ENCODE measurements around the gene CHRNA5.

CHRNA5 gene

GRCh38 chr15:78542647-78543046, 22.7 kb upstream of the CHRNA5 start:
- Histone ChIP-seq H3K36me3 (ENCODE audit: insufficient read depth, low read length) (peaks cover 62% of the 10 kb centered on the region), H3K9me3 (ENCODE audit: low read length) (no peaks in the 10 kb centered on the region), H3K4me2 (ENCODE audit: low read length) (peak overlapping the region; percentile 75; the same call in 1 of the 2 replicates), H3K9ac (ENCODE audit: low read length) (no peak overlapping the region), H2AFZ (ENCODE audit: low read length) (no peak overlapping the region), H3F3A (ENCODE audit: insufficient read depth, low read length) (no peaks in the 10 kb centered on the region), H3K27ac (ENCODE audit: low read depth, low read length, poor library complexity, severe bottlenecking) (no peak overlapping the region), H4K20me1 (ENCODE audit: insufficient read depth, low read length) (no peaks in the 10 kb centered on the region), H3K4me1 (ENCODE audit: insufficient read depth, low read length, severe bottlenecking) (peaks cover 21% of the 10 kb centered on the region), H3K27me3 (ENCODE audit: insufficient read depth, low read length) (no peaks in the 10 kb centered on the region), H3K79me2 (ENCODE audit: insufficient read depth, low read length) (peaks cover 24% of the 10 kb centered on the region), H3K9me2 (ENCODE audit: low read depth, low read length) (no peaks in the 10 kb centered on the region), H3K4me3 (ENCODE audit: low read depth, low read length, poor library complexity, severe bottlenecking) (no peak overlapping the region)
- TF ChIP-seq CTCF (IDR thresholded peaks at IDR 0.05; ENCODE audit: low read length) (no peak), EZH2 (IDR thresholded peaks at IDR 0.05; ENCODE audit: borderline replicate concordance, low read length) (no peak)

- Histone ChIP-seq H2AFZ (ENCODE audit: low read length) (no peak overlapping the region), H3K79me2 (ENCODE audit: insufficient read depth, low read length) (no peaks in the 10 kb centered on the region), H3K27ac (ENCODE audit: low read depth, low read length, poor library complexity, severe bottlenecking) (no peak overlapping the region), H3K9me3 (ENCODE audit: low read length) (no peaks in the 10 kb centered on the region), H3K9me2 (ENCODE audit: low read depth, low read length) (no peaks in the 10 kb centered on the region), H3K9ac (ENCODE audit: low read length) (no peak overlapping the region), H3F3A (ENCODE audit: insufficient read depth, low read length) (peaks cover 10% of the 10 kb centered on the region; the same call in 1 of the 2 replicates), H3K4me2 (ENCODE audit: low read length) (no peak overlapping the region), H3K4me3 (ENCODE audit: low read depth, low read length, poor library complexity, severe bottlenecking) (no peak overlapping the region), H4K20me1 (ENCODE audit: insufficient read depth, low read length) (no peaks in the 10 kb centered on the region), H3K36me3 (ENCODE audit: insufficient read depth, low read length) (peaks cover 58% of the 10 kb centered on the region), H3K27me3 (ENCODE audit: insufficient read depth, low read length) (no peaks in the 10 kb centered on the region), H3K4me1 (ENCODE audit: insufficient read depth, low read length, severe bottlenecking) (no peaks in the 10 kb centered on the region)
- TF ChIP-seq EZH2 (IDR thresholded peaks at IDR 0.05; ENCODE audit: borderline replicate concordance, low read length) (no peak), CTCF (IDR thresholded peaks at IDR 0.05; ENCODE audit: low read length) (no peak)
Observed at GRCh38 chr15:78550194-78550593, 15.1 kb upstream of the CHRNA5 start.

GRCh38 chr15:78550815-78551214, 14.5 kb upstream of the CHRNA5 start:
- Histone ChIP-seq H2AFZ (ENCODE audit: low read length) (no peak overlapping the region), H3K27me3 (ENCODE audit: insufficient read depth, low read length) (no peaks in the 10 kb centered on the region), H3K9me3 (ENCODE audit: low read length) (no peaks in the 10 kb centered on the region), H3K27ac (ENCODE audit: low read depth, low read length, poor library complexity, severe bottlenecking) (no peak overlapping the region), H3K9ac (ENCODE audit: low read length) (no peak overlapping the region), H3K4me3 (ENCODE audit: low read depth, low read length, poor library complexity, severe bottlenecking) (no peak overlapping the region), H3K79me2 (ENCODE audit: insufficient read depth, low read length) (no peaks in the 10 kb centered on the region), H3K9me2 (ENCODE audit: low read depth, low read length) (no peaks in the 10 kb centered on the region), H3F3A (ENCODE audit: insufficient read depth, low read length) (peaks cover 10% of the 10 kb centered on the region; the same call in 1 of the 2 replicates), H3K4me2 (ENCODE audit: low read length) (no peak overlapping the region), H4K20me1 (ENCODE audit: insufficient read depth, low read length) (no peaks in the 10 kb centered on the region), H3K4me1 (ENCODE audit: insufficient read depth, low read length, severe bottlenecking) (no peaks in the 10 kb centered on the region), H3K36me3 (ENCODE audit: insufficient read depth, low read length) (peaks cover 52% of the 10 kb centered on the region)
- TF ChIP-seq EZH2 (IDR thresholded peaks at IDR 0.05; ENCODE audit: borderline replicate concordance, low read length) = no peak
- no peak for TF ChIP-seq CTCF (IDR thresholded peaks at IDR 0.05; ENCODE audit: low read length)
